CD4-positive, alpha-beta T cell (primary cell): ENCODE data around the gene RBFA. TPM values are rescaled to one million over a fixed set of nuclear protein-coding genes. Genes with fewer than 3 reads are reported as not detected.

ENCODE experiments used
- ATAC-seq: fragments of 200-7000 bp; cut with Tn5 transposase; one replicate; pipeline ENCODE4 v1.10.0; 2022; ENCODE audit warnings: mild to moderate bottlenecking; ENCODE audit not compliant: poor library complexity
- CTCF ChIA-PET: fragments of 350-600 bp; sonication (Branson Sonifier 250); formaldehyde crosslinking; loops from one replicate; lab custom pipeline; 2021; ENCODE audit warnings: antibody characterized with exemption, inconsistent platforms; lab: Charles Lee
- POLR2A ChIA-PET: fragments of 350-600 bp; sonication (Branson Sonifier 250); formaldehyde crosslinking; loops from one replicate; lab custom pipeline; 2021; ENCODE audit warnings: antibody characterized with exemption, inconsistent platforms; lab: Charles Lee
- DNase-seq, 14 experiments: peaks; one replicate each; pipeline ENCODE4 v3.0.0-alpha.2; 2013 to 2020; ENCODE audit warnings: mixed read lengths in 2 of 14
- H3K27ac ChIP-seq, 2 donors: one replicate each; pipeline versions ENCODE4 v1.5.1 to v1.7.0; 2013; ENCODE audit warnings: low read length in 2 of 2, low read depth in 1 of 2, mild to moderate bottlenecking in 1 of 2
- H3K27me3 ChIP-seq, 2 experiments: 1 replicate in 1 of 2; 2 replicates in 1 of 2; pipeline versions ENCODE4 v1.6.1 to v1.7.0; 2013; ENCODE audit warnings: low read length in 2 of 2, control low read depth in 1 of 2, mild to moderate bottlenecking in 1 of 2, moderate library complexity in 1 of 2; ENCODE audit not compliant: insufficient read depth in 2 of 2, control insufficient read depth in 1 of 2
- H3K36me3 ChIP-seq: one replicate; pipeline ENCODE4 v1.6.1; 2013; ENCODE audit warnings: low read length, control low read depth; ENCODE audit not compliant: insufficient read depth
- H3K4me1 ChIP-seq: one replicate; pipeline ENCODE4 v1.6.1; 2013; ENCODE audit warnings: low read length, control low read depth; ENCODE audit not compliant: insufficient read depth
- H3K4me3 ChIP-seq: one replicate; pipeline ENCODE4 v1.5.1; 2013; ENCODE audit warnings: mild to moderate bottlenecking, low read length, moderate library complexity
- H3K9me3 ChIP-seq, 2 experiments: 1 replicate in 1 of 2; 2 replicates in 1 of 2; pipeline versions ENCODE4 v1.6.1 to v1.7.0; 2013; ENCODE audit warnings: low read length in 2 of 2, mild to moderate bottlenecking in 2 of 2, control low read depth in 1 of 2, moderate library complexity in 1 of 2; ENCODE audit not compliant: control insufficient read depth in 1 of 2, insufficient read depth in 1 of 2
- H3K27ac Mint-ChIP-seq: one replicate; pipeline ENCODE4 v1.8.0; 2020; ENCODE audit warnings: mixed read lengths
- H3K27me3 Mint-ChIP-seq: one replicate; pipeline ENCODE4 v1.8.0; 2021; ENCODE audit warnings: mixed read lengths
- H3K36me3 Mint-ChIP-seq: one replicate; pipeline ENCODE4 v1.8.0; 2021; ENCODE audit warnings: low read depth, mixed read lengths
- H3K4me1 Mint-ChIP-seq: one replicate; pipeline ENCODE4 v1.8.0; 2021; ENCODE audit warnings: low read depth, mixed read lengths
- H3K4me3 Mint-ChIP-seq: one replicate; pipeline ENCODE4 v1.8.0; 2020; ENCODE audit warnings: mild to moderate bottlenecking, mixed read lengths
- H3K9me3 Mint-ChIP-seq: one replicate; pipeline ENCODE4 v1.8.0; 2020; ENCODE audit warnings: mixed read lengths
- CTCF ChIP-seq: fragments of 200-600 bp; IDR thresholded peaks from one replicate; pipeline ENCODE4 v1.8.0; 2022; ENCODE audit warnings: antibody characterized with exemption, mild to moderate bottlenecking
- intact Hi-C, 2 experiments: fragments of 100-400 bp; cut with DNase I in 1 of 2; cut with micrococcal nuclease in 1 of 2; formaldehyde crosslinking; loops; one replicate each; pipeline versions ENCODE4 v1.15.1 to v1.9.0; 2023 to 2025; cut with DNase I, micrococcal nuclease
- total RNA-seq, 174 experiments: library from RNA in 2 of 174; stranded (reverse) in 2 of 174; gene quantifications; one replicate each; pipeline ENCODE4 v1.2.3 and lab custom pipeline; 2021 to 2026

The RBFA gene
- total RNA-seq, 2 experiments from 2014 or later: 11.2 to 12.3 TPM

- H3K27ac ChIP-seq: peak overlapping the region; percentile 83 to 96
- H3K4me3 Mint-ChIP-seq: peak overlapping the region; percentile 81
- TF ChIP-seq CTCF: no peak
- peaks cover 40% of the 10 kb centered on the region for H3K36me3 Mint-ChIP-seq
- H3K27me3 Mint-ChIP-seq: no peaks in the 10 kb centered on the region
- no peaks in the 10 kb centered on the region for H3K27me3 ChIP-seq
- H3K9me3 Mint-ChIP-seq: peaks cover 3% of the 10 kb centered on the region
- intact Hi-C loops: loop anchor here (1.0 to 10.0 kb wide), 10 partner anchors 45 to 966 kb away; partner anchors contain the start of genes CTDP1 (in 2 of the 2), TXNL4A (in 2 of the 2), ADNP2 (in 1 of the 2) and ATP9B (in 1 of the 2)
- ATAC-seq: peak; percentile 53
- H3K9me3 ChIP-seq: peaks cover 0 to 5% of the 10 kb centered on the region in 2 experiments
- ChIA-PET CTCF (interaction anchor here (0.7 to 1.4 kb wide), 3 partner anchors 45 to 69 kb away, joined by 3 to 5 read pairs (median 4); partner anchors contain the start of genes HSBP1L1 and TXNL4A), POLR2A (interaction anchor here (0.8 to 2.9 kb wide), 11 partner anchors 9 to 628 kb away, joined by 3 to 26 read pairs (median 4); partner anchors contain the start of genes ADNP2, CTDP1, HSBP1L1 and SLC66A2)
- peaks cover 23% of the 10 kb centered on the region for H3K4me1 ChIP-seq
- H3K36me3 ChIP-seq: peaks cover 10% of the 10 kb centered on the region
- H3K4me3 ChIP-seq: peak overlapping the region; percentile 91
- peak in 4 of 14 experiments; percentile 70 to 91 (median 84) for DNase-seq
- H3K27ac Mint-ChIP-seq: peak overlapping the region; percentile 91
- peaks cover 41% of the 10 kb centered on the region for H3K4me1 Mint-ChIP-seq
These were observed 810 bp upstream of the RBFA start for GRCh38 chr18:80033181-80034067.

- CTCF ChIA-PET: interaction anchor here (1.0 to 1.5 kb wide), 2 partner anchors 10 to 71 kb away, joined by 3 to 4 read pairs; no protein-coding TSS in a partner anchor
- DNase-seq (no peak), ATAC-seq (no peak)
- H3K27ac ChIP-seq: peak overlapping the region; percentile 74 to 82
- H3K4me3 ChIP-seq: peak overlapping the region; percentile 92
- Mint-ChIP-seq H3K36me3 (peaks cover 39% of the 10 kb centered on the region), H3K4me3 (peak overlapping the region; percentile 81), H3K27me3 (no peaks in the 10 kb centered on the region), H3K27ac (peak overlapping the region; percentile 91), H3K4me1 (peaks cover 41% of the 10 kb centered on the region), H3K9me3 (no peaks in the 10 kb centered on the region)
- POLR2A ChIA-PET: interaction anchor here (2.5 to 2.9 kb wide), 5 partner anchors 47 to 356 kb away, joined by 11 to 26 read pairs (median 17); partner anchors contain the start of genes ADNP2, CTDP1, HSBP1L1 and SLC66A2
- H3K36me3 ChIP-seq: peaks cover 13% of the 10 kb centered on the region
- intact Hi-C loops: loop anchor here (1.0 to 10.0 kb wide), 8 partner anchors 73 to 968 kb away; partner anchors contain the start of genes ADNP2 (in 1 of the 2), ATP9B (in 1 of the 2), CTDP1 (in 1 of the 2) and SLC66A2 (in 1 of the 2)
- no peaks in the 10 kb centered on the region for H3K27me3 ChIP-seq
- H3K9me3 ChIP-seq: no peaks in the 10 kb centered on the region
- peaks cover 23% of the 10 kb centered on the region for H3K4me1 ChIP-seq
- TF ChIP-seq CTCF: no peak
These were observed 695 bp downstream of the RBFA start for GRCh38 chr18:80034852-80035406.

GRCh38 chr18:80035997-80036396 is 1.8 kb downstream of the RBFA start:
- Mint-ChIP-seq H3K4me1 (peaks cover 41% of the 10 kb centered on the region), H3K36me3 (peaks cover 44% of the 10 kb centered on the region), H3K27me3 (no peaks in the 10 kb centered on the region), H3K27ac (peak overlapping the region; percentile 34), H3K9me3 (no peaks in the 10 kb centered on the region), H3K4me3 (peak overlapping the region; percentile 81)
- ChIA-PET POLR2A (no interaction called here), CTCF (no interaction called here)
- no peak for DNase-seq
- ATAC-seq: no peak
- no peaks in the 10 kb centered on the region for H3K9me3 ChIP-seq
- peaks cover 13% of the 10 kb centered on the region for H3K36me3 ChIP-seq
- intact Hi-C loops: loop anchor here in 1 of 2 experiments (2.0 to 10.0 kb wide), 3 partner anchors 73 to 661 kb away; partner anchors contain the start of gene ADNP2
- H3K4me1 ChIP-seq: peaks cover 23% of the 10 kb centered on the region
- H3K4me3 ChIP-seq: no peak overlapping the region
- H3K27me3 ChIP-seq: no peaks in the 10 kb centered on the region
- no peak overlapping the region for H3K27ac ChIP-seq
- TF ChIP-seq CTCF: no peak
